HAP-1 (cell line): ENCODE data around the gene EID2B.

Source experiments
- DNase-seq, 2 experiments: peaks; one replicate each; pipeline ENCODE4 v3.0.0-alpha.2; 2016 to 2020; ENCODE audit warnings: low spot score in 2 of 2
- H3K27me3 ChIP-seq: fragments of 250-450 bp; sonication (Bioruptor Pico); 2 replicates; pipeline ENCODE4 v1.5.1; 2020; ENCODE audit warnings: low read depth, mild to moderate bottlenecking, moderate library complexity
- H3K36me3 ChIP-seq: fragments of 250-450 bp; sonication (Bioruptor Pico); replicated peaks from 2 replicates; pipeline ENCODE4 v1.5.1; 2020; ENCODE audit warnings: mild to moderate bottlenecking
- H3K4me1 ChIP-seq: fragments of 250-450 bp; sonication (Bioruptor Pico); 2 replicates; pipeline ENCODE4 v1.5.1; 2020; ENCODE audit warnings: mild to moderate bottlenecking
- H3K4me3 ChIP-seq: fragments of 250-450 bp; sonication (Bioruptor Pico); 2 replicates; pipeline ENCODE4 v1.5.1; 2020; ENCODE audit warnings: mild to moderate bottlenecking, moderate library complexity
- H3K9me3 ChIP-seq: fragments of 250-450 bp; sonication (Bioruptor Pico); 2 replicates; pipeline ENCODE4 v1.5.1; 2020; ENCODE audit warnings: mild to moderate bottlenecking, moderate library complexity
- in situ Hi-C: fragments of 300-500 bp; cut with MboI; formaldehyde crosslinking; loops from 3 replicates; pipeline ENCODE4 v1.14.3; 2020; ENCODE audit warnings: low sequenced_read_pairs, inconsistent platforms, mixed read lengths

The EID2B gene

DNA sequence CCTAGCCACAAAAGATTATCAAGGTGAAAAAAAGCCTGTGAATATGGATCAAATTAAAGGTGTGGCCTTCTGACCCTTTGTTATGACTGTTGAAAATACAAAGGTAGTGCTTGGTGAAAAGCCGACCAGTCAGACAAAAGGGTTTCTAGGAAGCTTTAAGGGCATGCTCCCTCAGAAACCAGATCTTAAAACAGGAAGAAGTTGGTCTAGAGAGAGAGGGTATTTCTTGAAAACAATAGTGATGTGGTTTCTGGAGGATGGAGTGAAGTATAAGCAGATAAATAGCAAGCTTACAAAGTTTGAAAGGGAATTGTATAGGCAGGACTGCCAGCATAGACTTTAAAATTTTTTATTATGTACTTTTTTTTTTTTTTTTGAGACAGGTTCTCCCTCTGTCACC, 12.3 kb upstream of the EID2B start:
- H3K4me3 ChIP-seq: no peak overlapping the region
- in situ Hi-C loops: no loop called here
- H3K36me3 ChIP-seq: no peaks in the 10 kb centered on the region
- no peaks in the 10 kb centered on the region for H3K9me3 ChIP-seq
- H3K27me3 ChIP-seq: peaks cover 8% of the 10 kb centered on the region; the same call in 1 of the 2 replicates
- no peak for DNase-seq
- peaks cover 12% of the 10 kb centered on the region for H3K4me1 ChIP-seq

DNA sequence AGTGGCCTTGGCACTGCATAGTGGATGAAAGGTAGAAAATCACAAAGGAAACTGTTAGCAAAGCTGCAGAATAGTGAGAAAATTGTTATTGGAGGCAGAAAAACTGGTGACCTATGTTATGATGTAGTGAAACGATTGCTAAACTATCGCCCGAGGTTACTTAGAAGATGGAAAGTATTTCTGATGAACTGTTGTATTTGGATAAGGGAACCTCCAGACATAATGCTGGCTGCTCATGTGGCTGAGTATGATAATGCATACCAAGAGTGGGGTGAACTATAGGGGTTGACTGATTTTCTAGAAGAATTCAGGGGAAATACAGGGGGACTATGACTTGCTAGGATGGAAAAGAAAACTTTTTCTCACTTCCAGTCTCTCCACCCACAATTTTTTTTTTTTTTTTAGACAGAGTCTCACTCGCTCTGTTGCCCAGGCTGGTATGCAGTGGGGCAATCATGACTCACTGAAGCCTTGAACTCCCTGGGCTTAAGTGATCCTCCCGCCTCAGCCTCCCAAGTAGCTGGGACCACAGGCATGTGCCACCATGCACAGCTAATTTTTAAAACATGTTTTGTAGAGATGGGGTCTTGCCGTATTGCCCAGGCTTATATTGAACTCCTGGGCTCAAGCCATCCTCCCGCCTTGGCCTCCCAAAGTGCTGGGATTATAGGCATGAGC, 11.7 kb upstream of the EID2B start:
- H3K27me3 ChIP-seq: peaks cover 8% of the 10 kb centered on the region; the same call in 1 of the 2 replicates

DNA sequence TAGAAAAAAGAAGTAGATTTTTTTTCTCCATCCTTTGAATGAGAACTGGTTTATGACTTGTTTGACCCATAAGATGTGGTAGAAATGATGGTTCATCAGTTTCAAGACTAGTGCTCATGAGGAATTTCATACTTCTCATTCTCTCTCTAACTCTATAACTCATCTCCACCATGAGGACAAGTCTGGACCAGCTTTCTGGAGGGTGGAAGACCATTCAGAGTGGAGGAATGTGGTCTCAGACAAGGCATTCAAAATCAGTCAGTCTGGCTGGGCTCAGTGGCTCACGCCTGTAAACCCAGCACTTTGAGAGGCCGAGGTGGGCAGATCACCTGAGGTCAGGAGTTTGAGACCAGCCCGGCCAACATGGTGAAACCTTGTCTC, 10.8 kb upstream of the EID2B start:
- in situ Hi-C loops: no loop called here
- no peak overlapping the region for H3K4me3 ChIP-seq

More for the DNA sequence above, 11.7 kb upstream of the EID2B start:
- no peak for DNase-seq
- Histone ChIP-seq H3K9me3 (no peaks in the 10 kb centered on the region), H3K4me1 (peaks cover 12% of the 10 kb centered on the region), H3K4me3 (no peak overlapping the region), H3K36me3 (no peaks in the 10 kb centered on the region)
- in situ Hi-C loops: no loop called here

DNA sequence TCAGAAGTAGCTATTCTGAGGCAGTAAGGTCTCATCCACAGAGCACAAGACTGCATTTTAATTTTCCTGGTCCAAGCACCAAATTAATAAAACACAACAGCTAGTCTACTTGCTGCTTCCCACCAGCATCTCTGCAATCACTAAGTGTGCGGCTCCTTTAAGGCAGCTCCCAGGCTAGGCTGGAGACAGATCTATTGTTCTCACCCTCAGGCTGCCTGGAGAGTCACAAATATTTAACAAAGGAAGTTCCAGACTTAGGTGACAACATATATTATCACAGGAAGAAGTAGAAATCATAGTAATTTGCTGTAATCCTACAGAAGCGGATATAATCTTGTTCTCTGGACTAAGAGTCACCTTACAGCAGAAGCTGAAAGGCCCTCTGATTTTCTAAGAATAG, 9.6 kb upstream of the EID2B start:
- Histone ChIP-seq H3K4me1 (peaks cover 23% of the 10 kb centered on the region), H3K27me3 (peaks cover 8% of the 10 kb centered on the region; the same call in 1 of the 2 replicates), H3K9me3 (no peaks in the 10 kb centered on the region), H3K36me3 (no peaks in the 10 kb centered on the region), H3K4me3 (no peak overlapping the region)
- in situ Hi-C loops: no loop called here
- peak; percentile 56 to 57 for DNase-seq

More for the DNA sequence above, 10.8 kb upstream of the EID2B start:
- Histone ChIP-seq H3K4me1 (peaks cover 19% of the 10 kb centered on the region), H3K27me3 (peaks cover 8% of the 10 kb centered on the region; the same call in 1 of the 2 replicates), H3K9me3 (no peaks in the 10 kb centered on the region), H3K36me3 (no peaks in the 10 kb centered on the region)
- no peak for DNase-seq

DNA sequence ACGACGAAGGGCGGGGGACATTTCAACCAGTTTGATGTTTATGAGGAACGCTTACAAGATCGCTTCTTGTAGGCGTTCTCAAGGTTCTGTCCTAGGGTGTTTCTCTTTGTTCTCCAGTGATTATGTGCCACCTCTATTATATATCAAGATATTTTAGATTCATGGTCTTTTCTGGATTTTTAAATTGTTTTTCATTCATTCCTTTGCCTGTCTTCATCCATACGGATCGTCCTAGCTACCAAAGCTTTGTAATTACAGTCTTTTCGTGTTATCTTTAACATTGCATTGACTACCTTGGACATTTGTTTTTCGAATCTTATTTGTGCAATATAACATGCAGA, 7.7 kb upstream of the EID2B start:
- in situ Hi-C loops: no loop called here
- Histone ChIP-seq H3K4me1 (peaks cover 23% of the 10 kb centered on the region), H3K27me3 (no peaks in the 10 kb centered on the region), H3K36me3 (no peaks in the 10 kb centered on the region), H3K4me3 (peak overlapping the region; percentile 93), H3K9me3 (no peaks in the 10 kb centered on the region)
- no peak for DNase-seq

DNA sequence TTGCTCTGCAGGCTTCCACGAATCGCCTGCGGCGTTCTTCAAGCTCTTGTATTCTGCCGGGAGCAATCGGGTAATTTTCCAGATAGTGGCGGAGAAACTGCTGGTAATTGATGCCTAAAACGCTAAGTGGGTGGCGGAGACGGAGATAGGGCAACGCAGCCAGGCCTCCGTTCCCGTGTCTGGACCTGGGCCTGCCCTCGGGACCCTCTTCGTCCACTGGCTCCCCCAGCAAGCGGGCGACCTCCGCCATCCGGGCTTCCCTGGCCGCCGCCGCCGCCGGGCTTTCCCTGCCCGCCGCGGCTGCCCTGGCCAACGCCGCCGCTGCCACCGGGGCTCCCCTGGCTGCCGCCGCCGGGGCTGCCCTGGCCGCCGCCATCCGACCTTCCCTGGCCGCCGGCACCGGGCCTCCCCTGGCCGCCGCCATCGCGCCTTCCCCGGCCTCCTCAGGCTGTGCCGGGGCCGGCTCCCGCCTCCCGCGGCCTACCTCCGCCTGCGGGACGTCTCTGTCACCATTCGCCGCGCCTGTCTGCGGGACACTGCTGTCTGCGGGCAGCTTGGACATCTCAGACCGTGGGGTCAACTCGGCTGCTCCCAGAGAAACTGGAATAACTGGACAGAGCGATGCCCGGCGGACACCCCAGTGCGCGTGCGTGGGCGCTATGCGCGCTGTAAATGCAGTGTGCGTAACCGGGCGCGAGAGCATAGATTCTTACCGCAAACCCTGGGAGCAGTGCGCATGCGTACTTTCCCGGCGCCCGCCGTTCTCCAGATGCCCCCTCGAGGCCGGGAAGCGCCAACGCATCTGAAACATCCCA, 7.1 kb upstream of the EID2B start, which contains the start of gene EID2:
Gene EID2 (minus strand): TSS at position 644 of the 815 bp plus-strand sequence. CDS start 82 bp downstream, at position 562.
- DNase-seq: peak; percentile 89 to 95
- Histone ChIP-seq H3K36me3 (no peaks in the 10 kb centered on the region), H3K4me1 (peaks cover 23% of the 10 kb centered on the region), H3K27me3 (no peaks in the 10 kb centered on the region), H3K4me3 (peak within 1 kb of the TSS; percentile 93), H3K9me3 (no peaks in the 10 kb centered on the region)
- in situ Hi-C loops: loop anchor here (10.0 kb wide), 1 partner anchor 95 kb away; the partner anchor contains the start of gene SUPT5H

DNA sequence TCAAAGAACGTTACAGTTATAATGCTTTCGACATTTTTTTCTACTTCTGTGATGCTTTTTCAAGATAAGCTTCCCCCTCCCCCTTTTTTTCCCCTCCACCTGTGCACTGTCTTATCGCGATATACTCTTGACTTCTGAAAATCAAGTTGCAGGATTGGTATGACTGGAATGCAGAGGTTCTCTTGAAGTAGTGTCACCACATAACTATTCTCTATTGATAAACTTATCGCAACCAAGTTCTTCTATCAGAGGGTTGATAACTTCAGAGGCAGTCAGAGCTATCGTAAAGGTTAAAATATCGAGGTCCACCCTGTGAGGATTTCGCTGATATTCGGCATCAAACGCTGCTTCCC, 6.5 kb upstream of the EID2B start:
- no peaks in the 10 kb centered on the region for H3K9me3 ChIP-seq
- H3K27me3 ChIP-seq: no peaks in the 10 kb centered on the region
- H3K36me3 ChIP-seq: no peaks in the 10 kb centered on the region
- H3K4me3 ChIP-seq: peak overlapping the region; percentile 93
- H3K4me1 ChIP-seq: peaks cover 23% of the 10 kb centered on the region
- DNase-seq: no peak
- in situ Hi-C loops: loop anchor here (10.0 kb wide), 1 partner anchor 94 kb away; the partner anchor contains the start of gene SUPT5H

DNA sequence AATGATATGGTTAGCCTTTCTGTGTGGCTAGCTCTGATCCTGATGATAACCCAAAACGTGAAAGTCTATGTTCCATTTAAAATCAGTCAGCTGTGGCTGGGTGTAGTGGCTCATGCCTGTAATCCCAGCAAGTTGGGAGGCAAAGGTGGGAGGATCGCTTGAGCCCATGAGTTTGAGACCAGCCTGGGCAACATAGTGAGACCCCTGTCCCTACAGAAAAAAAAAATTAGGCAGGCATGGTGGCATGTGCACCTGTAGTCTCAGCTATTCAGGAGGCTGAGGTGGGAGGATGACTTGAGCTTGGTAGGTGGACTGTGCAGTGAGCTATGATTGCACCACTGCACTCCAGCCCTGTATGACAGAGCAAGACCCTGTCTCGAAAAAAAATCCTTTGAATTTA, 1.1 kb upstream of the EID2B start:
- no peak for DNase-seq
- in situ Hi-C loops: loop anchor here (5.0 to 10.0 kb wide), 2 partner anchors 56 to 89 kb away; partner anchors contain the start of gene SUPT5H
- no peaks in the 10 kb centered on the region for H3K36me3 ChIP-seq
- peaks cover 14% of the 10 kb centered on the region for H3K4me1 ChIP-seq
- H3K27me3 ChIP-seq: no peaks in the 10 kb centered on the region
- no peak overlapping the region for H3K4me3 ChIP-seq
- no peaks in the 10 kb centered on the region for H3K9me3 ChIP-seq

DNA sequence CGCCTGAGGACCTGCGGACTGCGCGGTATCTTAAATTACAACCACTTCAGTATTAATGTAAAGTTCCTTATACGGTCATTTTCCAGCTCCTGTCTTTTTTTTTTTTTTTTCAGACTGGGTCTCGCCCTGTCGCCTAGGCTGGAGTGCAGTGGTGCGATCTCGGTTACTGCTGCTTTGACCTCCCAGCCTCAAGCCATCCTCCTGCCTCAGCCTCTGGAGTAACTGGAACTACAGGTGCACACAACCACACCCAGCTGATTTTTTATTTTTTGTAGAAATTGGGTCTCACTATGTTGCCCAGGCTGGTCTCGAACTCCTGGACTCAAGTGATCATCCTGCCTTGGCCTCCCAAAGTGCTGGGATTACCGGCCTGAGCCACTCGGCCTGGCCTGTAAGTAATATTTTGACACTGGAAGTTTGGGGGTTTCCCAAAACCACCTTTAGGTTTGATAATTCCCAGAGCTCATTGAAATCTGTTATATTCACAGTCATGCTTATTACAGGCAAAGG, 406 bp upstream of the EID2B start:
- DNase-seq: no peak
- Histone ChIP-seq H3K27me3 (no peaks in the 10 kb centered on the region), H3K4me3 (peak overlapping the region; percentile 87), H3K4me1 (peaks cover 10% of the 10 kb centered on the region), H3K9me3 (no peaks in the 10 kb centered on the region), H3K36me3 (no peaks in the 10 kb centered on the region)
- in situ Hi-C loops: loop anchor here (5.0 to 10.0 kb wide), 2 partner anchors 56 to 88 kb away; partner anchors contain the start of gene SUPT5H

DNA sequence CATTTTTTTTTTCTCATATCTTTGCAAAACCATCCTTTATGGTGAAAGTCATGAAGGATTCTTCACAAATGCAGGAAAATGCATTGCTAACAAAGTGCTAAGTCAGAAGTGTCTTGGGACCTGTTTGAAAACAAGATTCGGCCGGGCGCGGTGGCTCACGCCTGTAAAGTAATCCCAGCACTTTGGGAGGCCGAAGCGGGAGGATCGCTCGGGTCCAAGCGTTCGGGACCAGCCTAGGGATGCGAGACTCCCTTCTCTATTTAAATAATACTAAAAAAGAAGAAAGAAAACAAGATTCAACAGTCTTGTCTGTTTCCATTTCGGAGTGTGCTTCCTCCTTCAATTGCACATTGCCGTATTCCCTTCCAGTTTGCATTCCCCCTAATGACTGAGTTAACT, 819 bp downstream of the EID2B start:
- Histone ChIP-seq H3K27me3 (no peaks in the 10 kb centered on the region), H3K4me3 (peak overlapping the region; percentile 87), H3K4me1 (peaks cover 17% of the 10 kb centered on the region), H3K9me3 (no peaks in the 10 kb centered on the region), H3K36me3 (no peaks in the 10 kb centered on the region)
- peak in 1 of 2 experiments; percentile 30 for DNase-seq
- in situ Hi-C loops: loop anchor here (5.0 to 10.0 kb wide), 2 partner anchors 55 to 87 kb away; partner anchors contain the start of gene SUPT5H

DNA sequence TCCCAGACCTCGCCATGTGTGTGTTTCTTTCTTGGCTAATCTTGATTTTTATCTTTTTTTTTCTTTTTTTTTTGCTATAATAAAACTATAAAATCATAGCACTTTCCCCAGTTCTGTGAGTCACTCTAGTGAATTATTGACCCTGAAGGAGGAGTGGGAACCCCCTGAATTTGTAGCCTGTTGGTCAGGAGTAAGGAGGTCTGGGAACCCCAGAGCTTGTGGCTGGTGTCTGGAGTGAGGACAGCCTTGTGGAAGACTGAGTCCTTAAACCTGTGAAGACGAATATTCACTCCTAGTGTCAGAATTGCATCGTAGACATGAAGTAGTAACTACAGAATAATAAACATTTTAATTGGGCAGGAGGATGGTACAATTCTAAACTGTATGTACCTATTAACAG, 7.4 kb downstream of the EID2B start:
- H3K4me1 ChIP-seq: peaks cover 13% of the 10 kb centered on the region
- in situ Hi-C loops: no loop called here
- no peak overlapping the region for H3K4me3 ChIP-seq
- H3K9me3 ChIP-seq: no peaks in the 10 kb centered on the region
- no peaks in the 10 kb centered on the region for H3K27me3 ChIP-seq
- no peaks in the 10 kb centered on the region for H3K36me3 ChIP-seq
- DNase-seq: no peak

DNA sequence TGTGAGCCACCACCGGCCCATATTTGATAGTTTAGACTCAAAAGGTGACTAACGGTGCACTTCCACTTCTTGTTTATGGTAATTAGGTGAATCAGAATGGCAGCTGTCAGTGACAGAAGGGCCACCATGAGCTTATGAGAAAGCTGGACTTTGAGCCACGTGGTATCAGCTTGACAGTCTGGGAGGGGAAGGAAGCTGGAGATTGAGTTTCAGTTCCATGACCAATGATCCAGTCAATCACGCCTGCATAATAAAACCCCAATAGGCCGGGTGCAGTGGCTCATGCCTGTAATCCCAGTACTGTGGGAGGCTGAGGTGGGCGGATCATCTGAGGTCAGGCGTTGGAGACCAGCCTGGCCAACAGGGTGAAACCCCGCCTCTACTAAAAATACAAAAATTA, 8.2 kb downstream of the EID2B start:
- Histone ChIP-seq H3K4me3 (no peak overlapping the region), H3K27me3 (no peaks in the 10 kb centered on the region), H3K36me3 (no peaks in the 10 kb centered on the region), H3K9me3 (no peaks in the 10 kb centered on the region), H3K4me1 (peaks cover 16% of the 10 kb centered on the region)
- in situ Hi-C loops: no loop called here
- no peak for DNase-seq

DNA sequence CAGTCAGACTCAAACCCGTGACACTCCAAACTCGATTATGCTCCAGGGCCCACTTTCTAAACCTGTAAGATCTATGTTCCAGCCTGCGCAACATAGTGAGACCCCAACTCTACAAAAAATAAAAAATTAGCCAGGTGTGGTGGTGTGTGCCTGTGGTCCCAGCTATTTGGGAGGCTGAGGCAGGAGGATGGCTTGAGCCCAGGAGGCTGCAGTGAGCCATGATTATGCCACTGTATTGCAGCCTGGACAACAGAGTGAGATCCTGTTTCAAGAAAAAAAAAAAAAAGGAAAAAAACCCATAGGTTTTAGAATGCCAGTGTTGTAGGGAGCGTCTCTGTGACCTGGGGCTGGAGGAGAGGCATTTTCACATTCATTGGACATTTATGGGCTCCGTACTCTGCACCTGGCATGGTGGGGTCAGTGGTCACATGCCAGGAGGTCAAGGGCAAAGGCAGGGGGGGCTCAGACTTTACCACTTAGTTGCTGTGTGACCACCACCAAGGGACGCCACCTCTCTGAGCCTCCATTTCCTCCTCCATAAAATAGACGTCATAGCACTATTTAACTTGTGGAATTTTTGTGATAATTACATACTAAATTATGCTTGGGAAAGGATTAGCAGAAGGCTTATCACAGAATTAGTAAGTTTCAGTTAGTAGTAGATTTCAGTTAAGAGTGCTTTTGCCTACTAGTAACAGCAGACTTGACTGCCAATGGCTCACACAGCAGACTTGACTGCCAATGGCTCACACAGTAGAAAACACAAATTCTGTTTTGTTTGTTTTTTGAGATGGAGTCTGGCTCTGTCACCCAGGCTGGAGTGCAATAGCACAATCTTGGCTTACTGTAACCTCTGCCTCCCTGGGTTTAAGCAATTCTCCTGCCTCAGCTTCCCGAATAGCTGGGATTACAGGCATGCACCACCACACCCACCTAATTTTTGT, 11.8 kb downstream of the EID2B start:
- in situ Hi-C loops: no loop called here
- Histone ChIP-seq H3K4me1 (peaks cover 16% of the 10 kb centered on the region), H3K9me3 (no peaks in the 10 kb centered on the region), H3K36me3 (no peaks in the 10 kb centered on the region), H3K4me3 (no peak overlapping the region), H3K27me3 (no peaks in the 10 kb centered on the region)
- DNase-seq: no peak
